SK-MEL-5 (cell line): Measurements from ENCODE around the gene RNF19B. TPM values are rescaled to one million over a fixed set of nuclear protein-coding genes. Genes with fewer than 3 reads are reported as not detected.

ENCODE experiments used
- DNase-seq: peaks from one replicate; pipeline ENCODE4 v3.0.0-alpha.2; 2016; ENCODE audit warnings: low read depth, low spot score
- in situ Hi-C: cut with HindIII; loops from 2 replicates; pipeline ENCODE4 v1.10.0; 2016; ENCODE audit warnings: low sequenced_read_pairs, high pct_unique_total_duplicates, low pct_unique_long_range_greater_than_20kb
- polyA plus RNA-seq, 2 experiments: library from polyadenylated mRNA; depleted of rRNA; stranded (reverse); fragments of >200 nt; gene quantifications; 2 replicates each; pipeline ENCODE4 v1.2.3, GENCODE V29; 2015
- total RNA-seq: library from RNA; depleted of rRNA; stranded (reverse); fragments of >200 nt; shearing (Covaris generic); gene quantifications from 2 replicates; pipeline ENCODE4 v1.2.3, GENCODE V29; 2014; rRNA removed

RNF19B gene, protein sequence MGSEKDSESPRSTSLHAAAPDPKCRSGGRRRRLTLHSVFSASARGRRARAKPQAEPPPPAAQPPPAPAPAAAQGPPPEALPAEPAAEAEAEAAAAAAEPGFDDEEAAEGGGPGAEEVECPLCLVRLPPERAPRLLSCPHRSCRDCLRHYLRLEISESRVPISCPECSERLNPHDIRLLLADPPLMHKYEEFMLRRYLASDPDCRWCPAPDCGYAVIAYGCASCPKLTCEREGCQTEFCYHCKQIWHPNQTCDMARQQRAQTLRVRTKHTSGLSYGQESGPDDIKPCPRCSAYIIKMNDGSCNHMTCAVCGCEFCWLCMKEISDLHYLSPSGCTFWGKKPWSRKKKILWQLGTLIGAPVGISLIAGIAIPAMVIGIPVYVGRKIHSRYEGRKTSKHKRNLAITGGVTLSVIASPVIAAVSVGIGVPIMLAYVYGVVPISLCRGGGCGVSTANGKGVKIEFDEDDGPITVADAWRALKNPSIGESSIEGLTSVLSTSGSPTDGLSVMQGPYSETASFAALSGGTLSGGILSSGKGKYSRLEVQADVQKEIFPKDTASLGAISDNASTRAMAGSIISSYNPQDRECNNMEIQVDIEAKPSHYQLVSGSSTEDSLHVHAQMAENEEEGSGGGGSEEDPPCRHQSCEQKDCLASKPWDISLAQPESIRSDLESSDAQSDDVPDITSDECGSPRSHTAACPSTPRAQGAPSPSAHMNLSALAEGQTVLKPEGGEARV
- 30.8 and 32.0 TPM in 2 replicates for total RNA-seq
- 45.3 and 47.3 TPM in 2 replicates for polyA plus RNA-seq (2015; cell fraction: cytosol; rRNA removed)
- polyA plus RNA-seq (2015; cell fraction: nucleus; rRNA removed), result 15.4 and 17.2 TPM in 2 replicates

DNA sequence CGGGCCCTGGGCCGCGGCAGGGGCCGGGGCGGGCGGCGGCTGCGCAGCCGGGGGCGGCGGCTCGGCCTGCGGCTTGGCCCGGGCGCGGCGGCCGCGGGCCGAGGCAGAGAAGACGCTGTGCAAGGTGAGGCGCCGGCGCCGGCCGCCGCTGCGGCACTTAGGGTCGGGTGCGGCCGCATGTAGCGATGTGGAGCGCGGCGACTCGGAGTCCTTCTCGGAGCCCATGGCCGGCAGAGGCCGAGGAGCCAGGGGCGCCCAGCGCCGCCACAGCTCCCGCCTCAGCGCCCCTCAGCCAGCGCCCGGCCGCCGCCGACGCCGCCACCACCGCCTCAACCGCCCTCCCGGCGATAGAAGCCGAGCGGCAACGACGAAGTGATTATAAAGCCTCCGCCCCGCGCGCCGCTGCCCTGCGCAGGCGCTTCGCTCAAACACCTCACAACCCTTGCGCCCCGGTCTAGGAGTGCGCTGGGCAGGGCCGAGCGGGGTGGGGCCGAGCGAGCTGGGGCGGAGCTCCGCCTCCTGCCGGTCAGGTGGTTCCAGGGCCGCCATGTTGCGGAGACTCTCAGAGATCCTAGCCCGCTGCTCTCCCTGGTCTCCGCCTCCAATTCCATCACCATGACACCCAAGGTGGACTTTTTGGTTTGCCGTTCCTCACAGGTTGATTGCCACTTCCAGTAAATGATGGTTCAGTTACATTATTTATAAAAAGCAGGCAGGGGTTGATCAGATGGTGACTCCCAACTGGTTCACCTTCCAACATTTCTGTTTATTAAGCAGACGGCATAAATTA lies at the start of gene RNF19B:
Gene RNF19B (minus strand): TSS at position 349 of the 790 bp plus-strand sequence. CDS start 124 bp downstream, at position 225.
- DNase-seq, result peak; percentile 93
- in situ Hi-C loops, result no loop called here

DNA sequence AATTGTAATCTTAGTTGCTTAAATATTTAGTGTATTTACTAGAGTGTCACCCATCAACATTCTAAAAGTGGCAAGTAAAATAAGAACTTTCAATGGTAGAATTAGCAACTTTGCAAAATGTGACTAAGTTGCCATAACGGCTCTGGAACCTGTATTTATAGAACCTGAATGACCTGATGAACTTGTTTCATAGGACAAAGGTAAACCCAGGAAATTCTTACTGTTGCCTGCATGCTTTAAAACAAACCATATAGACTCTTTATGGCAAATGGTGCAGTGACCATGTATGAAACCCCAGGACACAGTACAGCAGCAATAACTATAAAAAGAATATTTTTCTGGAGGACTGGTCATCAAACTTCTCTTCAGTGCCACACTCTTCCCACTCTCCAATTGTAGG lies 49.2 kb upstream of the RNF19B start:
- in situ Hi-C loops, result no loop called here
- DNase-seq, result no peak

DNA sequence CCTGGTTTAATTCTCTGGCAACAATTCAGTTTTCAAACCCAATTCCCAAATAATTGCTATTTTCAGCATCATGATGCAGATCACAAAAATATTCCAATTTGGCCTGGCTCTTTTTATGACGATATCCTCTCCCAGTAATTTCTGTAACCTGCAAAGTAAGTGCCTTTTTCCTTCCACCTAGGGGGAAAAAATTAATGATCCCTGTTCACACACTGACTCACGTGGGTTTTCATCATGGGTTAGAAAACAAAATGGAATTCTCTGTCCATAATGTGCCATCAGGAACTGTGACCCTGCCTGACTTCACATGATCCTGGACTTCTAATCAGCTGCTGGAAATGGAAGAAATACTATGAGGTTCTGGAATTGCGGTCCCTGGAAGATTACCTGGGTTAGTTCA lies 47.6 kb upstream of the RNF19B start:
- DNase-seq, result no peak
- in situ Hi-C loops, result no loop called here

DNA sequence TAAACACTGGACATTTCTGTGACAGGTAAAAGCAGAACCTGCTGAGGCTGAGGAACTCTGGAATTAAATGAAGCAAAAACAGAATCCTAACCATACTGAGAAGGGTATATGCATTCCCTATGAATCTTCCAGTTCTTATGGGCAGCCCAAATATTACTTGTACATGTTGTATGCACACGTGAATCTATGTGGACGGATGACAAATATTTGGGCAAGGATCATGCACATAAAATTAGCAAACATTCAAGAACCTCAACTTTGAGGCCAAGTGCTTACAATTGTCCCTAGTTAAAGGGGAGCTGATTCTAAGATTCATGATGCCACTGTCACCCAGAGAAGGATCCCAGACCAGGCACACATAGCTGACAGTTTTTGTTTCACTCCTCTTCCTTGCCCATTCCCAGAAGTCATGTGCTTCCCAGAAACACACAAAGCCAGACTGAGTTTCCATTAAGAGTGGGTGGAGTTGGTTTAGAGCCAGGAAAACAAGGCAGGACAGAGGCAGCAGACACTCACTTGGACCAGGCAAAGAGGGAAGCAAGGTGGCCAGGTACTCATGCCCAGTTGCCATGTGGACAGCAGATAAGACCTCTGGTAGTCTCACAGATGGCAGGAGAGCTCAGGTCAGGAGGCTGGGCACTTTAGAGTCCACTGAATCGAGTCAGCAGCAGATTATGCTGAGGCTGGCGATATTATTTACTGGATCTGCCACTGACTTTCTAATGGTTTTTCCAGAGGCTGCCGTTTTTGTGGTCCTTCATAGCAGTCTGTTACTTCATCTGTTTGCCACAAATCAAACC lies 46.5 kb upstream of the RNF19B start:
- in situ Hi-C loops, result no loop called here

DNA sequence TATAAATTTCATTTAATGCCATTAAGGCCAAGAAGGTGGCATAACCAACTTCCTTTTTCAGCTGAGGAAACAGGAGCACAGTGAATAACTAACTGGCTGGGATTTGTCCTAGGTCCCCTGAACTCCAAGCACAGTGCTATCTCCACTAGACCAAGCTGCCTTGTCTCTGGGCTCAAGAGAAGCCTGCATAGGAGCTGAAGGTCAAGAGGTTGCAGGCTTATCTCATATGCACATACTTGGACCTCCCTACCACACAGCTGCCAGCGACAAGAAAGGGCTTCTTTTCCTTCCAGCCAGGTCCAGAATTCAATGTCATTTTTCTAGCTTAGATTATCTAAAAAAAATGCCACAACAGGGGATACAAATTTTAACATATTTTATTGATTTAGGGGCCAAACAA lies 45.0 kb upstream of the RNF19B start:
- in situ Hi-C loops, result no loop called here

More for the DNA sequence above, 46.5 kb upstream of the RNF19B start:
- DNase-seq, result peak; percentile 81

DNA sequence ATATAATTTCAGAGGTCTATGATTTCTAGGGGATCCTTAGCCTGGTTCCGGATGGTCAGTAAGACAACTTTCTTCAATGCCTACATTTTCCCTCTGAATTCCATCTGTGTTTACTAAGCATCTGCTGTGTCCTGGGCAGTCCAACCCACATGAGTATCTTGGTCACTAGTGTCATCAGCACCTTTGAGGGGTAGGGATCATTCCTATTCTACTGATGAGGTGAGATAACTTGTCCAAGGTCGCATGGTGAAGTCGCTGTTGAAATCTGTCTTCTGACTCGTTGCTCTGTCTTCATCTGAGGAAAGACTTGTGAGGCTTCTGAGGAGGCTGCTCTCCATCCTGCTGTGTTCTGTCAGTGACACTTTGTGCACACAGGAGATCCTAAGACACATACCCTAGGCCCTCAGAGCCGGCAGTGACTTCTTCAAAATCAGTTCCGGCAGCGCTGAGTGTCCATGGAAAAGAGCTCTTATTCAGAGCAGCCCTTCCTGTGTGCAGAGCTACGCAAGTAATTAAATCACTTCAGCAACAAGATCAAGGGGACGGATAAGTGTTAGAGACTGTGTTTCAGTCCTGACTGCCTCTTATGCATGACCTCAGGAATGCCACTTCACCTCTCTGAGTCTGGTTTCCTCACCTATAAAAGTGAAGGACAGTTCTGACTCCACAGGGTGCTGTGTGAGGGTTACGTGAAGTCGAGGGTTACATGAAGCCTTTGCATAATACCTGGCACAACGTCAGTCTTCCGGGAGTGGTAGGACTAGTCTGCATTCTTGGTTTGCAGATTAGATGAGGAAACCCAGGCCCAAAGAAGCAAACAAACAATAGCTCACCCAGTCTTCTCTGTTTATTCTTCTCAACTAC lies 43.7 kb upstream of the RNF19B start:
- in situ Hi-C loops, result no loop called here
- DNase-seq, result no peak

More for the DNA sequence above, 45.0 kb upstream of the RNF19B start:
- DNase-seq, result no peak

DNA sequence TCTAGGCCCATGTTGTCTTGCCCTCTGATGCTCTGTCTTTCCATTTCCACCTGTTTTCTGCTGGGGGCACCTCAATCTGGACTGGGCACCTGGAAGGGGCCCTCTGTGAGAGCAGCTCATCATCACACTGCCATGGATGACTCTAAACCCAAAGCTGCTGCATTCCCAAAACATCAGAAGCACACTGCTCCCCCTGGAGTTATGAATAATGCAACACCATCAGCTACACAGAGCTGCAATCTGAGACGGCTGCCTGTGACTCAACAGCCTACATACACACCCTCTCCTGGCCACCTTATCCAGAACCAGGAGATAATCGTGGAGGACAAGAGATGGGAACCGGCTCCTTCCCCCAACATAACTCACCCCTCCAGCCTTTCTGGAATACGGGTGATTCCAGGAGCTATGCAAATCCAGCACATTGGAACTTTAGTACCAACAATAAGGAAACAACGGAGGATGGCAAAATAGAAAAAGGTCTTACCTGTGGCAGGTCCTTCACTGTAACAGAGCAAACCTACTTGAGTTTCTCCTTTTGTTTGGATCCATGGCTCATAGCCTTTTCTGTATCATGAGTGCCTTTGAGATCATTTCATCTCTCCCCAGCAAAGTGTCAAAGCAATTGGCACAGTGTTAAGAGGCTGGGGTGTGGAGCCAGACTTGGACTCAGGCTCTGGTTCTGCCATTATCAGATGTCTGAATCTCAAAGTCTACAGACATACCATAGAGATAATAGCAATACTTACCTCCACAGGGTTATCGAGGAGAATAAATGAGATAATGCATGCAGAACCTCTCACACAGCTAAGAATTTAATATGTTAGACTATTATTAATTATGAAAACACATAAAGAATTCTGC lies 42.8 kb upstream of the RNF19B start:
- in situ Hi-C loops, result no loop called here
- DNase-seq, result peak; percentile 91

DNA sequence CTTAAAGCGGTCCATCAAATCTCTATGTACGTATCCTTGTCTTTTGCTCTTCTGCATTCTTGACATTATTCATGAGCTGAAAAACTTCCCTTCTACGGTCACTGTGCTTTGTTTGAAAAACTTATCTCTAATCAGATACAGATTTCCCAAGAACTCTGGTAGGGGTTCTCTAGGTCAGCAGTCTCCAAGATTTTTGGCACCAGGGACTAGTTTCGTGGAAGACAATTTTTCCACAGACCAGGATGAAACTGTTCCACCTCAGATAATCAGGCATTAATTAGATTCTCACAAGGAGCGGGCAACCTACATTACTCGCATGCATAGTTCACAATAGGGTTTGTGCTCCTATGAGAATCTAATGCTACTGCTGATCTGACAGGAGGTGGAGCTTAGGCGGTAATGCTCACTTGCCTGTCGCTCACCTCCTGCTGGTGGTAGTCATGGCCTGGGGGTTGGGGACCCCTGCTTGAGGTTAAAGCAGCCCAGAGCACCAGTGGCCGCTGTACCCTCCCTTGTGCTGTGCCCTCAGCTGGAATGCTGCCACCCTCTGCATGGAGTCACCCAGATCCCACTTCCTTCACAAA lies 41.3 kb upstream of the RNF19B start:
- in situ Hi-C loops, result no loop called here
- DNase-seq, result peak; percentile 48

DNA sequence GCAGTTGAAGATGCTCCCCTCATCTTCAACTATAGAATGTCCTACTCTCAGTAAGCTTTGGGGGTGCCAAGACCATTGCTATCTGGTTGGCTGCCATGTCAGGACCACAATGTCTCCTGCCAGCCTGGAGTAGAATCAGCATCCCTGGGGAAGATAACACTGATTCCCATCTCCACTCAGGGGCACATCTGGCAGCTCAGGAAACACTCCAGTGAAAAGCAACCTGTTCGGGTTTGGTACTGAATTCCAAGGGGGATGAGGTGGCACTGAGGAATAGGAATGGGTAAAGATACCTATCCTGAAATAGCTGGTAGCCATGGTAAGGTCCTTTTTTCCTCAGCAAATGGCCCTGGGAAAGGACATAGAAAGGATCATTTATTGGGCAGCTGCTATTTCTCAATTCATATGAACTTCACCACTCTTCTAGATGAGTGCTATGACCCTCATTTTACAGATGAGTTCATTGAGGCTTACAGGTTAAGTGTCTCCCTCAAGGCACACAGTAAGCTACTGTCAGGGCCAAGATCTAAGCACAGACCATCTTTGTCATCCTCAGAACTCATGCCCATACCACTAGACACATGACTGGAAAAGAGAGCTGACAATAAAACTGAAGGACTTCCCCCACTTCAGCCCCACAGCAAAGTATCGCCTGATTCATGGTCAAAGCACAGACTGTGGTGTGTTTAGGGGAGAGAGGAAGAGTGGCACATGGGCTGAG lies 40.7 kb upstream of the RNF19B start:
- DNase-seq, result peak; percentile 99
- in situ Hi-C loops, result no loop called here

DNA sequence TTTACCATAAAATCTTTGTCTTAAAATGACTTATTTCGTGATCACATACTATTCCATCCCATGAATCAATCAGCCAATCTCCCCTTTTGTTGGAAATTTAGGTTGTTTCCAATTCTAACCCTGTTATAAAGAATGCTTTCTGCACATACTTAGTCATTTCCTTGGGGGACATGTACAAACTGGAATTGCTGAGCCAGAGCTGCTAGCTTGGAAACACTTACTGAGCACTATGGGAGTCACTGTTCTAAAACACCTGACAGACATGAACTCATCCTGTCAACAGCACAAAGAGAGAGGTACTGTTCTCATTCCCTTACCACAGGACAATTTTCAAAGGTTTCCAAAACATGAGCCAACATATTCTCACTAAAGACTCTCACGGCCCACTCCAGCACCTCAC lies 40.0 kb upstream of the RNF19B start:
- in situ Hi-C loops, result no loop called here
- DNase-seq, result peak; percentile 81

DNA sequence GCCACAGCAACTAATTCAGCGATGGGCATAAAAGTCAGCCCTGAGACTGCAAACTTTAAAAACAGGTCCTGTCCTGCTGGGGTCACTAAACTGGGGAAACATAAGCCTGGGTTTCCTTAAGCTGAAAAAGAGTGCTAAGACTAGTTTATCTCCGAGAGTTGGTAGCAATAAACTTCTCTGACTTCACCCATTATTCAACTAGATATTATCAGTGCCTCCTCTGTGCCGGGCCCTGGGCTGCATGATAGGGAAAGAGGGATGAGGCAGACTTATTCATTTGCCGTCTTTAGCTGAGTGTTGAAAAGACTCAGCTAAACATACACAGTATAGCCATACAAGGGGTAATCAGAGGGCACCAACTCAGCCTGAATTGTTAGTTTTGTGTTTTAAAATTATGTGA lies 39.0 kb upstream of the RNF19B start:
- in situ Hi-C loops, result no loop called here
- DNase-seq, result no peak

DNA sequence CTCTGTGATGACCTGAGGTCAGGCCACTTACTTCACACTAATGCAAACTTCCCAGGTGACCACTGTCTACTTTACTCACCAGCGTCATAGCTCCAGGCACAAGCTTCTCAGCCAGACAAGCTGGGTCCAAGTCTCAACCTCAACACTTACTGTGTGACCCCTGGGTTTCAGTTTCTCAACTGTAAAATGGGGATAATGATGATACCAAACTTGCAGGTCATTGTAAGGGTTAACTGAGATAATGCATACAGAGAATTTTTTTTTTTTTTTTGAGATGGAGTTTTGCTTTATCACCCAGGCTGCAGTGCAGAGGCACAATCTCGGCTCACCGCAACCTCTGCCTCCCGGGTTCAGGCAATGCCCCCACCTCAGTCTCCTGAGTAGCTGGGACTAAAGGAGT lies 37.4 kb upstream of the RNF19B start:
- in situ Hi-C loops, result no loop called here

DNA sequence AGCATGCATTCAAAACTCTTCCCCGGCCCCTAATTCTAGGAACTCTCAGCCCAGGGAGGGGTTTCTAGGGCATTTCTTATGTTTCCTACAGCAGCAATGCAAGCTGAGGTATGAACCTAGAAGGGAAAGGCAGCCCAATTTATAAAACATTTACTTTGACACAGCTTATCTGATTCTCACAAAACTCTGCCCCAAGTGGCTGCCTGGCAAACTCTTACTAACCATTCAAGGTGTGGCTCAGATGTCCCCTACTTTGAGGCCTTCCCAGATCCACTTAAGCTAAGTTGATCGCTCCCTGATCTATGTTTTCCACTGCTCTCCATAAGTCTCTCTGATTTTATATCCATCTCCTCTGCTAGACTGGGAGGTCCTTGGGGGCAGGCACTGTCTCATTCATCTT lies 36.7 kb upstream of the RNF19B start:
- in situ Hi-C loops, result no loop called here
- peak; percentile 22 for DNase-seq

More for the DNA sequence above, 37.4 kb upstream of the RNF19B start:
- no peak for DNase-seq

DNA sequence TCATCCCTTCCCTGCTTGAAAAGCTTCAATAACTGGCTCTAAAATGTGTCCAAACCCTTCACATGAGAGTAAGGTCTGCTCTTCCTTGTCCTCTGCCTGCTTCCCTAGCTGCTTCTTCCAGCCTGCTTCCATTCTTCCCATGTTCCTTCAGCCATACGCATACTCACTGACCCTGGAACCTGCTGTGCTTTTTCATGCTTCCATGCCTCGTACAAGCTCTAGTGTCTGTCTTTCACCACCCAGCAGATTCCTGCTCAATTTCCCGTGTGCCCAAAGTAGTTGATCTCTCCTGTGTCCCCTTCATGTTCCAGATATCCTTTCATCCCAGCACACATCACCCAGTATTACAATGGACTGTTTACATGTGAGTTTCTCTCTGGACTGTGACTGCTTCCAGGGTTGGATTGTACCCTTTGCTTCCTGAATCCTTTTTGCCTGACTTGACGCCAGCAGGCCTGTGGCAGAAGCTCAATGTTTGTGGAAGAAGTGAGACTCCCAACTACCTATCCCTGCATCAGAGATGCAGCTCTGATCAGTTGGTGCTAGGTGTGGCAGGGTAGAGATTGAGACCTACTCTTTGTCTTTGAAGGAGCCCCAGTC lies 35.9 kb upstream of the RNF19B start:
- in situ Hi-C loops, result no loop called here
- DNase-seq, result no peak
